Measurements from ENCODE around the gene G3BP2.
A peak's percentile ranks its signal among the peaks of the same experiment; 100 is the strongest.
"Not testable (repeated sequence)": the region's sequence is repeated elsewhere in the genome, so short reads cannot be mapped to it uniquely, and the experiment has no call there.

G3BP2 gene

GRCh38 chr4:75673027-75673958 is at the start of gene G3BP2:
Gene G3BP2, minus strand, starts transcription at chr4:75673411. Its CDS starts 11,386 bp downstream, at chr4:75662025.
- DNase-seq (ENCODE audit: low spot score), result peak; percentile 98

- DNase-seq (ENCODE audit: low spot score), result no peak
Observed at GRCh38 chr4:75722417-75722816, 49.2 kb upstream of the G3BP2 start.

GRCh38 chr4:75718529-75718928 is 45.3 kb upstream of the G3BP2 start:
- no peak for DNase-seq (ENCODE audit: low spot score)

GRCh38 chr4:75717408-75717807 is 44.2 kb upstream of the G3BP2 start:
- DNase-seq (ENCODE audit: low spot score), result no peak

- not testable (repeated sequence) for DNase-seq (ENCODE audit: low spot score)
Observed at GRCh38 chr4:75716054-75716453, 42.8 kb upstream of the G3BP2 start.

- no peak for DNase-seq (ENCODE audit: low spot score)
Observed at GRCh38 chr4:75715105-75715799, 42.0 kb upstream of the G3BP2 start.

- no peak for DNase-seq (ENCODE audit: low spot score)
Observed at GRCh38 chr4:75714704-75715103, 41.5 kb upstream of the G3BP2 start.

GRCh38 chr4:75714011-75714410 is 40.8 kb upstream of the G3BP2 start:
- no peak for DNase-seq (ENCODE audit: low spot score)

GRCh38 chr4:75710246-75710645 is 37.0 kb upstream of the G3BP2 start:
- DNase-seq (ENCODE audit: low spot score), result no peak

- DNase-seq (ENCODE audit: low spot score), result no peak
Observed at GRCh38 chr4:75708218-75708691, 35.0 kb upstream of the G3BP2 start.

- DNase-seq (ENCODE audit: low spot score), result no peak
Observed at GRCh38 chr4:75705198-75705977, 32.2 kb upstream of the G3BP2 start.

GRCh38 chr4:75702919-75703411 is 29.8 kb upstream of the G3BP2 start:
- DNase-seq (ENCODE audit: low spot score), result no peak

GRCh38 chr4:75699299-75699698 is 26.1 kb upstream of the G3BP2 start:
- no peak for DNase-seq (ENCODE audit: low spot score)

- no peak for DNase-seq (ENCODE audit: low spot score)
Observed at GRCh38 chr4:75698963-75699228, 25.7 kb upstream of the G3BP2 start.

GRCh38 chr4:75698162-75698962 is 25.2 kb upstream of the G3BP2 start:
- no peak for DNase-seq (ENCODE audit: low spot score)

- no peak for DNase-seq (ENCODE audit: low spot score)
Observed at GRCh38 chr4:75696581-75696980, 23.4 kb upstream of the G3BP2 start.

- no peak for DNase-seq (ENCODE audit: low spot score)
Observed at GRCh38 chr4:75696071-75696470, 22.9 kb upstream of the G3BP2 start.

GRCh38 chr4:75692066-75692465 is 18.9 kb upstream of the G3BP2 start:
- not testable (repeated sequence) for DNase-seq (ENCODE audit: low spot score)

- DNase-seq (ENCODE audit: low spot score), result not testable (repeated sequence)
Observed at GRCh38 chr4:75687125-75687524, 13.9 kb upstream of the G3BP2 start.

GRCh38 chr4:75686346-75686745 is 13.1 kb upstream of the G3BP2 start:
- no peak for DNase-seq (ENCODE audit: low spot score)

GRCh38 chr4:75685546-75686189 is 12.5 kb upstream of the G3BP2 start:
- DNase-seq (ENCODE audit: low spot score), result no peak
